ENCODE measurements around the gene OSBPL9.

DNA sequence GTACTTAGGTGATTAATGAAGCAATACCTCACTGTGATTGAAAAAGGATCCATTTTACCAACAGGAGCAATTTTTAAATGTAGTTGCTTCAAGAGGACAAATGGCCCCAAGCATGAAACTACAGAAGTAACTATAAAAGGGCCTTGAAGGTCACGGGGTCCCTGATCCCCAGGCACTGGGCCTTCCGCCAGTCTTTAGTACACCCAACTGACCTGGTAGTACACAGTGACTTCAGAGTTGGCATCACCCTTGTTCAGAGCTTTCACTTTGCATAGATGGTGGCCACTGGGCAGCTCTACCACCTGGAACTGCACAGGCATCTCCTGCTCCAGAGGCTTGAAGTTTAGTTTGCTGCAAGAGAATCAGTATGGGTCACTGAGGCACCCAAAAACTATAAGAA is 177.4 kb downstream of the OSBPL9 start:
- no peak for TF ChIP-seq EZH2 (IDR thresholded peaks at IDR 0.05; ENCODE audit: insufficient read depth, poor library complexity, severe bottlenecking)
- TF ChIP-seq EZH2phosphoT487 (IDR thresholded peaks at IDR 0.05; ENCODE audit: insufficient read depth, low read depth): no peak
